ENCODE results near the gene CDPF1.

GRCh38 chr22:46213052-46213451 is 37.0 kb downstream of the CDPF1 start:
- no peak for TF ChIP-seq POLR2A (IDR thresholded peaks at IDR 0.05)
- TF ChIP-seq, protein P1, sequence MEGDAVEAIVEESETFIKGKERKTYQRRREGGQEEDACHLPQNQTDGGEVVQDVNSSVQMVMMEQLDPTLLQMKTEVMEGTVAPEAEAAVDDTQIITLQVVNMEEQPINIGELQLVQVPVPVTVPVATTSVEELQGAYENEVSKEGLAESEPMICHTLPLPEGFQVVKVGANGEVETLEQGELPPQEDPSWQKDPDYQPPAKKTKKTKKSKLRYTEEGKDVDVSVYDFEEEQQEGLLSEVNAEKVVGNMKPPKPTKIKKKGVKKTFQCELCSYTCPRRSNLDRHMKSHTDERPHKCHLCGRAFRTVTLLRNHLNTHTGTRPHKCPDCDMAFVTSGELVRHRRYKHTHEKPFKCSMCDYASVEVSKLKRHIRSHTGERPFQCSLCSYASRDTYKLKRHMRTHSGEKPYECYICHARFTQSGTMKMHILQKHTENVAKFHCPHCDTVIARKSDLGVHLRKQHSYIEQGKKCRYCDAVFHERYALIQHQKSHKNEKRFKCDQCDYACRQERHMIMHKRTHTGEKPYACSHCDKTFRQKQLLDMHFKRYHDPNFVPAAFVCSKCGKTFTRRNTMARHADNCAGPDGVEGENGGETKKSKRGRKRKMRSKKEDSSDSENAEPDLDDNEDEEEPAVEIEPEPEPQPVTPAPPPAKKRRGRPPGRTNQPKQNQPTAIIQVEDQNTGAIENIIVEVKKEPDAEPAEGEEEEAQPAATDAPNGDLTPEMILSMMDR (IDR thresholded peaks at IDR 0.05), result no peak

All from heart left ventricle (tissue), 13 donors.